DOHH2 (cell line): Measurements from ENCODE around the gene DYNLT1.

Experiments
- EZH2phosphoT487 ChIP-seq: fragments of 200-600 bp; sonication (generic); IDR thresholded peaks from 2 replicates; pipeline ENCODE4 v1.6.1; 2017; ENCODE audit warnings: borderline replicate concordance, mild to moderate bottlenecking, antibody characterized with exemption, low read length, moderate library complexity, mixed read lengths
- TF ChIP-seq, protein P1 (sequence below): fragments of 200-600 bp; sonication (generic); IDR thresholded peaks from one replicate; pipeline ENCODE4 v1.5.1; 2014; ENCODE audit warnings: antibody characterized with exemption, mild to moderate bottlenecking, low read depth, low read length; ENCODE audit not compliant: poor library complexity, severe bottlenecking

DNA sequence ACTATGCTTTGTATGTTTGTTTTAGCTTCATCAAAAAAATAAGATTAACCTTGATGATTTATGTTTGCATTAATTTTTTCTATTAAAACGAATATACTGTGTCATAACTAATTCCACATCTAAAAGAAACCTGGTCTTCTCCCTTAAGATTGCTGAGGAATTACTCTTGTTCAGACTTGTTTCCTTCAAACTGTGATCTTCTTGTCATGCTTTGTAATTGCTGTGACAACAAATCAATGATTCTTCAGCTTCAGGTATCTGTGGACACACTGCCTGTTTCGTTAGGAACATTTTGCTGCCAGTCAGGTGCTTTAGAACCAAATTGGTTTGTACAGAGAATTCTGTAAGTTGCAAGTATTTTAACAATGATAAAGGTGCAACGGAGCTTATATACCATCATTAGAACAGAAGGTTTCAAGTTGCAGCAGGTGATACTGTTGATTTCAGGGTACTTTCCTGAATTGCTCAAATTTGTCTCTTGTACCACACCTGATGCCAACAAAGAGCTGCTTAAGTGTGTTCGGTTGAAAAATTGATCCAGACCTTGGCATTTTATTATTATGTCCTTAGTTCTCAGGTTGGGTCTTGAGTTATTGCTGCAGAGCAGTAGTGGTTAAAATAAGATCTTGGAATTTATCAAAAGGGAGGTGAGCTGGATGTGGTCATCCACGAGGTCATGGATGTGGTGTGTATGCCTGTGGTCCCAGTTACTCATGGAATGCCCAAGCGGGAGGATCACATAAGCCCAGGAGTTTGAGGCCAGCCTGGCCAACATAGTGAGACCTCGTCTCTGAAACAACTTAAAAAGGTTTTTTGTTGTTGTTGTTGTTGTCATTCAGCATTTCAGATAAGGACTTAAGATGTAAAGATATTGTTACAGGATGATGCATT lies 24.8 kb upstream of the DYNLT1 start:
- TF ChIP-seq, protein P1, sequence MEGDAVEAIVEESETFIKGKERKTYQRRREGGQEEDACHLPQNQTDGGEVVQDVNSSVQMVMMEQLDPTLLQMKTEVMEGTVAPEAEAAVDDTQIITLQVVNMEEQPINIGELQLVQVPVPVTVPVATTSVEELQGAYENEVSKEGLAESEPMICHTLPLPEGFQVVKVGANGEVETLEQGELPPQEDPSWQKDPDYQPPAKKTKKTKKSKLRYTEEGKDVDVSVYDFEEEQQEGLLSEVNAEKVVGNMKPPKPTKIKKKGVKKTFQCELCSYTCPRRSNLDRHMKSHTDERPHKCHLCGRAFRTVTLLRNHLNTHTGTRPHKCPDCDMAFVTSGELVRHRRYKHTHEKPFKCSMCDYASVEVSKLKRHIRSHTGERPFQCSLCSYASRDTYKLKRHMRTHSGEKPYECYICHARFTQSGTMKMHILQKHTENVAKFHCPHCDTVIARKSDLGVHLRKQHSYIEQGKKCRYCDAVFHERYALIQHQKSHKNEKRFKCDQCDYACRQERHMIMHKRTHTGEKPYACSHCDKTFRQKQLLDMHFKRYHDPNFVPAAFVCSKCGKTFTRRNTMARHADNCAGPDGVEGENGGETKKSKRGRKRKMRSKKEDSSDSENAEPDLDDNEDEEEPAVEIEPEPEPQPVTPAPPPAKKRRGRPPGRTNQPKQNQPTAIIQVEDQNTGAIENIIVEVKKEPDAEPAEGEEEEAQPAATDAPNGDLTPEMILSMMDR: no peak
- TF ChIP-seq EZH2phosphoT487: no peak
